GM13976 (cell line): ENCODE data around the gene TRIM67.
A peak's percentile ranks its signal among the peaks of the same experiment; 100 is the strongest.

ENCODE experiments used
- DNase-seq: peaks from one replicate; pipeline ENCODE4 v3.0.0; 2012; ENCODE audit warnings: low spot score
- in situ Hi-C: fragments of 300-500 bp; cut with MboI; formaldehyde crosslinking; loops from one replicate; pipeline ENCODE4 v1.12.0; 2022; ENCODE audit warnings: low sequenced_read_pairs, mixed read lengths, inconsistent platforms; ENCODE audit not compliant: unreplicated experiment
- TF ChIP-seq, protein P1 (sequence below): IDR thresholded peaks from 2 replicates; pipeline ENCODE4 v1.5.1; 2012; ENCODE audit warnings: borderline replicate concordance, mild to moderate bottlenecking; ENCODE audit not compliant: insufficient read depth; ENCODE audit errors: extremely low read depth, missing control alignments, control extremely low read depth

TRIM67 gene

DNA sequence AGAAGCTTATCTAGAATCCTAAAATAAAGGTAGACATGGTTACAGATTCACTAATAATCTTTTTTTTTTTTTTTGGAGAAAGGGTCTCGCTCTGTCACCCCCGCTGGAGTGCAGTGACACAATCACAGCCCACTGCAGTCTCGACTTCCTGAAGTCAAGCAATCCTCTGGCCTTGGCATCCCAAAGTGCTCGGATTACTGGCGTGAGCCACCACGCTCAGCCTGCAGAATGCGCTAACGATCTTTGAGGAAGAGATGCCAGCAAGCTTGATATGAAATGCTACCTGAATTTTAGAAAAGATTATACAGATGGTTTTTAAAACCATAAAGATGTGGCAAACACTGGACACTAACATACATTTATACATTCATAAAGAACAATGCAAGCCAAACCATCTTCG, 75.1 kb downstream of the TRIM67 start:
- TF ChIP-seq, protein P1, sequence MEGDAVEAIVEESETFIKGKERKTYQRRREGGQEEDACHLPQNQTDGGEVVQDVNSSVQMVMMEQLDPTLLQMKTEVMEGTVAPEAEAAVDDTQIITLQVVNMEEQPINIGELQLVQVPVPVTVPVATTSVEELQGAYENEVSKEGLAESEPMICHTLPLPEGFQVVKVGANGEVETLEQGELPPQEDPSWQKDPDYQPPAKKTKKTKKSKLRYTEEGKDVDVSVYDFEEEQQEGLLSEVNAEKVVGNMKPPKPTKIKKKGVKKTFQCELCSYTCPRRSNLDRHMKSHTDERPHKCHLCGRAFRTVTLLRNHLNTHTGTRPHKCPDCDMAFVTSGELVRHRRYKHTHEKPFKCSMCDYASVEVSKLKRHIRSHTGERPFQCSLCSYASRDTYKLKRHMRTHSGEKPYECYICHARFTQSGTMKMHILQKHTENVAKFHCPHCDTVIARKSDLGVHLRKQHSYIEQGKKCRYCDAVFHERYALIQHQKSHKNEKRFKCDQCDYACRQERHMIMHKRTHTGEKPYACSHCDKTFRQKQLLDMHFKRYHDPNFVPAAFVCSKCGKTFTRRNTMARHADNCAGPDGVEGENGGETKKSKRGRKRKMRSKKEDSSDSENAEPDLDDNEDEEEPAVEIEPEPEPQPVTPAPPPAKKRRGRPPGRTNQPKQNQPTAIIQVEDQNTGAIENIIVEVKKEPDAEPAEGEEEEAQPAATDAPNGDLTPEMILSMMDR, result no peak
- in situ Hi-C loops, result no loop called here
- DNase-seq, result no peak

DNA sequence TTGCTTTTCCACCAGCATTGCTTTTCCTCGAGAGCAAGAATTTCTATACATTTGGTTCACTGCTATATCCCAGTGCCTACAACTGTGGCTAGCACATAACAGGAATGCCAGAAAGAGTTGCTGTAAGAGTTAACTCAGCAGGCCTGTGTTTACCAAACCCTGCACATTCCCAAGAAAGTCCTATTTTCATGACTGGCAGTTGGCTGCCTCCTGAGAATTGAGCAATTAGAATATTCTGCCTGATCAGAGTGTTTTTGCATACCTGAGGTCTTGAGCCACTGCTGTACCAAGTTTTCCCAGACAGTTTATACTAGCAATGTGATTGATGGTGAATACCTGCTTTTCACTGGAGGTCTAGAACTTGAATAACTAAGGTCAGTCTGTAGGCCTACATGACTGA, 76.4 kb downstream of the TRIM67 start:
- in situ Hi-C loops, result no loop called here
- no peak for DNase-seq
- TF ChIP-seq, protein P1, result no peak

DNA sequence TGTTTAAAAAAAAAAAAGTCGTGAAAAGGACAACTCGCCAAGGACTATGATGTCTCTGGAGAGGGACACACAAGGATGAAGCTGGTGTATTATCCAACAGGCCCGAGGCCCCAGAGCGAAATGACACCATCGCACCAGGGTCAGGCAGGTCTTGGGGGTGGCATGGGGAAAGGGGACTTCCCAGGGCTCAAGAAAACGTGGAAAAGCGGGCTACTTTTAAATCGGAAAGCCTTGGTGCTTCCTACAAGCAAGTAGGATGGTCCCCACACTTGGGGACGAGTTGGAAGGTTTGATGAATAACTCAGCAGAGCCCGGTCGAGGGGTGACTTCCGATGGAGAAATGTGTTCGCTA, 78.6 kb downstream of the TRIM67 start:
- in situ Hi-C loops, result no loop called here
- TF ChIP-seq, protein P1, result no peak
- DNase-seq, result no peak

DNA sequence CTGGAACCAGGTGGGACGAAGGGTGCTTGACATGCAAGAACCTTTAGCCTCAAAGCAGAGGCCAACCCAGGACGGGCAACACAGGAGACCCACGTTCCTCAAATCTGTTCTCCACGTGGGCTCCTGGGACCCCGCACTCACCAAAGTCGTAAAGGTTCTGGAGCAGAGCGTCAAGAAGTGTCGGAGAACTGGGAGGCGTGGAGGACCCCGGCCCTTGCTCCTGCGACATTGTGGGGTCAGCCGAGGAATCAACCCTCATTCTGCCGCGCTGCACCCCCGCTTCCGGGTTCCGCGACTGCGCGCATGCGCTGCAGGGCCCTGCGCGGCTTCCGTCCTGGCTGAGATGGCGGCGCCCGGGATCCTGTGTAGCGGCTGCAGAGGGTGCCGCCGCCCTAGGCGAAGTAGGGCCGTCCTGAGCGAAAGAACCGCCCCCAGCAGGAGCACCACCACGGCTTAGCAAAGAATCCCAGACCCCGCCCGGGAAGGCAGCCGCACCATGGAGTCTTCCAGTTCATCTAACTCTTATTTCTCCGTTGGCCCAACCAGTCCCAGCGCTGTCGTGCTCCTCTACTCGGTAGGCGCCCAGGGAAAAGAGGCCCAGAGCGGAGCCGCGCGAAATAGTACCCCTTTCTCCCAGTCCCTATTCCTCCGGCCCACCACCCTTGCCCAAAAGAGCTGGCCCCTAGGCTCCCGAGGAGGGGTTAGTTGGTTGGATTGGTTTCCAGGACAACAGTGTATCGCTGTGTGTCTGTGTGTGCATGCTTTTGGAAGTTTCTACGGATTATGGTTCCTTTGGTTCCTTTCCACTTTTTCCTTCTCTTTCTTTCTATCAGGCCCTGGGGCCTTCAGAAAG, 79.3 kb downstream of the TRIM67 start, which contains the start of gene GNPAT:
GNPAT (plus strand) TSS at position 330 of the 853 bp plus-strand sequence; CDS start at position 497, 167 bp downstream.
- peak; percentile 95 for DNase-seq
- in situ Hi-C loops, result no loop called here
- TF ChIP-seq, protein P1, result no peak

DNA sequence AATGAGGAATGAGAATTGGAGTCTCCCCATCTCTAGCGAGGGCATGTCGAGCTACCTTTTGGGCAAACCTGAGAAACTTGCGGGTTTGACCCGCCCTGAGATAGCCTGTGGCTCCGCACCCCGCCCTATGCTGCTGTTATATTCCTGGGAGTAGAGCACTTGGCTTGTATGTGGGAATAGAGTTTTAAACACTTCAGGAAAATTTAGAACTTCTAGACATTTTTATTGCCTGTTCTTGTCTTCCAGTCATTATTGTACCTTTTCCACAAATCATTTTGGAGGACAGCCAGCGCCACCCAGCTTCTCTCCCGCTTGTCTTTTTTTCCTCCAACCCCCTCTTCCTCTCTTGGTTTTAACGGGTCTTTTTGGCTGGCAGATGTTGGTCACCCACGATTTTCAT, 79.9 kb downstream of the TRIM67 start:
- no peak for DNase-seq
- TF ChIP-seq, protein P1, result no peak

DNA sequence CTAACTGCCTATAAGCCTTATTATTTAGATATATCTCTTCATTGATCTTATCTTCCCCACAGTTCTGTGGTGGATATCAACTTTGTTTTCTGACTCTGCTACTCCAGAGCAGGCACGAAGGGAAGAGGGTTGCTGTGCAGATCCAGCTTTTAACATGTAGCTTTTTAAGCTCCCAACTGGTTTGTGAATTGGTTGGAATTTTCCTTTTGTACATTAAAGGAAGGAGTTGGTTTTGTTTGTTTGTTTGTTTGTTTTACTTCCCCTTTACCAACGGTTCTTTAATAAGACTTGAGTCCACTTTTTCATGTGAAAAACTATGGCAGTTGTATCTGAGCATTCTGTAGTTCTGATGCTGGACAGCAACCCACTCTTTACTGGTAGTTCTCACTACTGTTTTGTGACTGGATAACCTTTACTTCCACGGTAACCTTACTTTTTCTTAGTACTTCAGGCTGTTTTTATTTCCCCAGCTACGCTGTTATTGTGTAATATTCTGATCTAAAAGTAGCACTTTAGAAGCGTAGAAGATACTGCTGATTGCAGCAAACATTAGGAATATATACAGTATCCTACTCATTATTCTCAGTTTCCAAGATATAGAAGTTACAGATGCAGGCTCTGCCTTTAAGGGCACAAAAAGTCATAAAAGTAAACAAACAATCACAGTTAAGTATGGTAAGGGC, 80.8 kb downstream of the TRIM67 start:
- in situ Hi-C loops, result no loop called here
- TF ChIP-seq, protein P1, result no peak
- DNase-seq, result no peak

More for the DNA sequence above, 79.9 kb downstream of the TRIM67 start:
- in situ Hi-C loops, result no loop called here
